RWPE1 (cell line): Measurements from ENCODE around the gene IREB2.

Source experiments
- CTCF ChIA-PET: fragments of 350-600 bp; sonication (Branson Sonifier 250); formaldehyde crosslinking; extraction: SDS; loops from one replicate; lab custom pipeline; 2021; lab: Yijun Ruan, JAX
- POLR2A ChIA-PET: fragments of 400-600 bp; formaldehyde crosslinking; extraction: SDS; loops from one replicate; lab custom pipeline; 2020; ENCODE audit warnings: antibody characterized with exemption; ENCODE audit not compliant: low non-redundant PET; lab: Yijun Ruan, JAX
- DNase-seq: peaks from one replicate; pipeline ENCODE4 v3.0.0; 2012; ENCODE audit warnings: low spot score
- H3K27ac ChIP-seq: fragments of 450-650 bp; 2 replicates; pipeline ENCODE4 v1.5.1; 2017
- CTCF ChIP-seq: fragments of 450-650 bp; conservative IDR thresholded peaks from 2 replicates; pipeline ENCODE4 v1.5.1; 2017; ENCODE audit warnings: low read depth, mild to moderate bottlenecking

Gene IREB2

GRCh38 chr15:78391781-78392180 is 46.2 kb upstream of the IREB2 start:
- no peak for DNase-seq
- ChIA-PET POLR2A (no interaction called here), CTCF (no interaction called here)
- H3K27ac ChIP-seq: no peak overlapping the region
- TF ChIP-seq CTCF: no peak

DNA sequence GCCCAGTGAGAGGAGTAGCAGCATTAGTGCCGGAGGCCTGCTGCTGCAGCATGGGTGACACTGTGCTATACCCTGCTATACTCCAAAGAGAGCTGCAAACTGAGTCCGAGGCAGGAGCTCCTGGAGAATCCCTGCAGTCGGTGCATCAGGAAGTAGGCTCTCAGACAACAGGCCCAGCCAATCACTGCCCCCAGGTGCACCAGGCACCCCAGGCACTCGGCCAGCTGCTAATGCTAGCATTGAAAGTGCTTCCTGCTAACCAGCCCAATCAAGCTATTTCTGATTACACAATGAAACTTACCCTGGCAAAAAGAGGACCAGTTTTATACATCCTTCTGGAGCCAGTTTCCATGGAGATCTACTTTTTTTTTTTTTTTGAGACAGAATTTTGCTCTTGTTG is 45.6 kb upstream of the IREB2 start:
- TF ChIP-seq CTCF: no peak
- H3K27ac ChIP-seq: no peak overlapping the region
- DNase-seq: no peak
- ChIA-PET CTCF (interaction anchor here (0.7 kb wide), 1 partner anchor 83 kb away, joined by 3 read pairs; no protein-coding TSS in a partner anchor), POLR2A (no interaction called here)

DNA sequence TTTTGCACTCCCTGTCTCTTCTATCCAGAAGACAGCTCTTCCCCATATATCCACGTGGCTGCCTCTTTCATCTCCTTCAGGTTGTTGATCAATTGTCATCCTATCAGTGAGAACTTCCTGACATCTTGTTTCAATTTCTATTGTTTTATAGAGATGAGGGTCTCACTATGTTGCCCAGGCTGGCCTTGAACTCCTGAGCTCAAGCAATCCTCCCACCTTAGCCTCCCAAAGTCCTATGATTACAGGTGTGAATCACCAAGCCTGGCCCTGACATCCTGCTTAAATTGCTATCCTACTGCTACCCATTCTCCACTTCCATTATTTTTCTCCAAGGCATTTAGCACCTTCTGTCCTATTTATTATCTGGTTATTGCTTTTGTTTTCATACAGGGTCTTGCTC is 44.9 kb upstream of the IREB2 start:
- CTCF ChIA-PET: interaction anchor here (0.7 kb wide), 2 partner anchors 84 to 279 kb away, joined by 3 read pairs; no protein-coding TSS in a partner anchor
- no peak for TF ChIP-seq CTCF
- POLR2A ChIA-PET: no interaction called here
- DNase-seq: no peak
- H3K27ac ChIP-seq: no peak overlapping the region

GRCh38 chr15:78394026-78394425 is 44.0 kb upstream of the IREB2 start:
- ChIA-PET POLR2A (no interaction called here), CTCF (interaction anchor here (0.7 kb wide), 1 partner anchor 175 kb away, joined by 3 read pairs; no protein-coding TSS in a partner anchor)
- no peak overlapping the region for H3K27ac ChIP-seq
- TF ChIP-seq CTCF: no peak
- no peak for DNase-seq

GRCh38 chr15:78394981-78395616 is 42.9 kb upstream of the IREB2 start:
- H3K27ac ChIP-seq: no peak overlapping the region
- CTCF ChIA-PET: no interaction called here
- POLR2A ChIA-PET: no interaction called here
- no peak for TF ChIP-seq CTCF
- DNase-seq: no peak

DNA sequence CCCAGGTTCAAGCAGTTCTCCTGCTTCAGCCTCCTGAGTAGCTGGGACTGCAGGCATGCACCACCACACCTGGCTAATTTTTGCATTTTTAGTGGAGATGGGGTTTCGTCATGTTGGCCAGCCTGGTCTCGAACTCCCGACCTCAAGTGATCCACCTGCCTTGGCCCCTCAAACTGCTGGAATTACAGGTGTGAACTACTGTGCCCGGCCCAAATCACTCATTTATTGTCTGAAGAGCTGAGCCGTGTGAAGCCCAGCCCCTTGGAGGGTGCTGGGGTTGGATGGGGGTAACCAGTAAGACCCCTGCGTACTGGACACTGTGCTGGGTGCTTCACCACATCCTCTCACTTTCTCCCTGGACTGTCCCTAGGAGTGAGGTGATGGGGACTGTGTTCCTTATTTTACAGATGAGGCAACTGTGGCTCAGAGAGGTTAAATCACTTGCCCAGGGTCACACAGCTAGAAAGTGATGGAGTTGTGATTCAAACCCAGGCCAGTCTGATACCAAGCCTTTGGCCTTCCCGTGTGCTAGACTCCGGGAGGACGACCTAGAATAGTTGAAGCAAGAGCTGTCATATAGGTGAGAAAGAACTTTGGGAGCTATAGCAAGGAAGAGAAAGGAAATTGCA is 41.7 kb upstream of the IREB2 start:
- H3K27ac ChIP-seq: no peak overlapping the region
- DNase-seq: no peak
- TF ChIP-seq CTCF: no peak
- POLR2A ChIA-PET: no interaction called here
- CTCF ChIA-PET: interaction anchor here (0.6 to 1.5 kb wide), 9 partner anchors 11 to 866 kb away, joined by 3 to 10 read pairs (median 4); no protein-coding TSS in a partner anchor
